OCI-LY3 (cell line): ENCODE data around the gene DHX40.
"Not testable (repeated sequence)": the region's sequence is repeated elsewhere in the genome, so short reads cannot be mapped to it uniquely, and the experiment has no call there.

Experiments
- H2AFZ ChIP-seq: fragments of 200-600, 300-600 bp; shearing (Covaris generic); 2 replicates; pipeline ENCODE4 v1.6.0; 2014; ENCODE audit warnings: antibody characterized with exemption, low read depth, low read length
- H3K27ac ChIP-seq: fragments of 200-600, 300-600 bp; sonication (generic); 2 replicates; pipeline ENCODE4 v1.5.1; 2014; ENCODE audit warnings: mild to moderate bottlenecking, low read length, moderate library complexity, mixed read lengths
- H3K27me3 ChIP-seq: fragments of 200-600, 300-600 bp; sonication (generic); 2 replicates; pipeline ENCODE4 v1.6.1; 2014; ENCODE audit warnings: low read depth, low read length, mixed read lengths
- H3K36me3 ChIP-seq: fragments of 200-600, 300-600 bp; sonication (generic); replicated peaks from 2 replicates; pipeline ENCODE3; 2014; ENCODE audit warnings: low read depth, low read length, mixed read lengths
- H3K4me1 ChIP-seq: fragments of 300-600, 200-600 bp; sonication (generic); 2 replicates; pipeline ENCODE4 v1.6.1; 2014; ENCODE audit warnings: low read length, mixed read lengths
- H3K4me2 ChIP-seq: fragments of 200-600, 300-600 bp; sonication (generic); 2 replicates; pipeline ENCODE4 v1.6.1; 2014; ENCODE audit warnings: low read length, mixed read lengths
- H3K4me3 ChIP-seq: fragments of 300-600, 200-600 bp; sonication (generic); 2 replicates; pipeline ENCODE4 v1.5.1; 2014; ENCODE audit warnings: antibody characterized with exemption, mild to moderate bottlenecking, low read length, moderate library complexity
- H3K79me2 ChIP-seq: fragments of 300-600, 200-600 bp; shearing (Covaris generic); 2 replicates; pipeline ENCODE4 v1.6.1; 2014; ENCODE audit warnings: mild to moderate bottlenecking, low read length, mixed read lengths
- H3K9ac ChIP-seq: fragments of 300-600, 200-600 bp; shearing (Covaris generic); 2 replicates; pipeline ENCODE4 v1.6.0; 2014; ENCODE audit warnings: mild to moderate bottlenecking, low read length, moderate library complexity
- H3K9me3 ChIP-seq: fragments of 200-600, 300-600 bp; shearing (Covaris generic); 2 replicates; pipeline ENCODE4 v1.6.1; 2014; ENCODE audit warnings: low read length, mixed read lengths; ENCODE audit not compliant: insufficient read depth
- H4K20me1 ChIP-seq: fragments of 200-600, 300-600 bp; sonication (generic); 2 replicates; pipeline ENCODE4 v1.6.1; 2016; ENCODE audit warnings: low read length, mixed read lengths; ENCODE audit not compliant: insufficient read depth
- EZH2phosphoT487 ChIP-seq: fragments of 200-600 bp; shearing (Covaris generic); IDR thresholded peaks from 2 replicates; pipeline ENCODE4 v1.6.1; 2018; ENCODE audit warnings: antibody characterized with exemption, mixed run types, low read depth
- TF ChIP-seq, protein P1 (sequence below): fragments of 200-600, 300-600 bp; sonication (generic); IDR thresholded peaks from 2 replicates; pipeline ENCODE4 v1.5.1; 2014; ENCODE audit warnings: antibody characterized with exemption, low read length, low read depth

Gene DHX40

DNA sequence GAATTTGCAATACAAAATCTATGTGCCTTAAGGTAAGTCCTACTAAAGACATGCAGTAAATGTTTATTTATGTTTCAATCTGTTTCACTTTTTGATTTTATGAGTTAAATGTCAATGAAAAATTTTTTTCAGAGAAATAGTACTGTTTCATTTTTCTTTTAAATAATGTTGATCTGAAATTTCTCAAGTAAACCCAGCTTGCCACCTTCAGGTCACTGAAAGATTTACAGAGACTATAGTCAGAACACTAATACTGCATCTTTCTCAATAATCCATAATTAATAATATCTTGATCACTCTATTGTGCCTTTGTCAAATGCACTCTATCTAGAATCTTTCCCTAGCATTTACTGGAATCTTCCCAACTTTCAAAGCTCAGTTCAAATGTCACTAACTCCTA lies 6.5 kb upstream of the DHX40 start:
- TF ChIP-seq, protein P1, sequence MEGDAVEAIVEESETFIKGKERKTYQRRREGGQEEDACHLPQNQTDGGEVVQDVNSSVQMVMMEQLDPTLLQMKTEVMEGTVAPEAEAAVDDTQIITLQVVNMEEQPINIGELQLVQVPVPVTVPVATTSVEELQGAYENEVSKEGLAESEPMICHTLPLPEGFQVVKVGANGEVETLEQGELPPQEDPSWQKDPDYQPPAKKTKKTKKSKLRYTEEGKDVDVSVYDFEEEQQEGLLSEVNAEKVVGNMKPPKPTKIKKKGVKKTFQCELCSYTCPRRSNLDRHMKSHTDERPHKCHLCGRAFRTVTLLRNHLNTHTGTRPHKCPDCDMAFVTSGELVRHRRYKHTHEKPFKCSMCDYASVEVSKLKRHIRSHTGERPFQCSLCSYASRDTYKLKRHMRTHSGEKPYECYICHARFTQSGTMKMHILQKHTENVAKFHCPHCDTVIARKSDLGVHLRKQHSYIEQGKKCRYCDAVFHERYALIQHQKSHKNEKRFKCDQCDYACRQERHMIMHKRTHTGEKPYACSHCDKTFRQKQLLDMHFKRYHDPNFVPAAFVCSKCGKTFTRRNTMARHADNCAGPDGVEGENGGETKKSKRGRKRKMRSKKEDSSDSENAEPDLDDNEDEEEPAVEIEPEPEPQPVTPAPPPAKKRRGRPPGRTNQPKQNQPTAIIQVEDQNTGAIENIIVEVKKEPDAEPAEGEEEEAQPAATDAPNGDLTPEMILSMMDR: peak; percentile 54
- no peak for TF ChIP-seq EZH2phosphoT487
- Histone ChIP-seq H3K4me3 (no peak overlapping the region), H3K4me1 (peaks cover 13% of the 10 kb centered on the region), H3K79me2 (no peaks in the 10 kb centered on the region), H3K36me3 (no peaks in the 10 kb centered on the region), H3K27ac (no peak overlapping the region), H3K27me3 (no peaks in the 10 kb centered on the region), H4K20me1 (no peaks in the 10 kb centered on the region), H2AFZ (no peak overlapping the region), H3K9ac (no peak overlapping the region), H3K4me2 (no peak overlapping the region), H3K9me3 (no peaks in the 10 kb centered on the region)

DNA sequence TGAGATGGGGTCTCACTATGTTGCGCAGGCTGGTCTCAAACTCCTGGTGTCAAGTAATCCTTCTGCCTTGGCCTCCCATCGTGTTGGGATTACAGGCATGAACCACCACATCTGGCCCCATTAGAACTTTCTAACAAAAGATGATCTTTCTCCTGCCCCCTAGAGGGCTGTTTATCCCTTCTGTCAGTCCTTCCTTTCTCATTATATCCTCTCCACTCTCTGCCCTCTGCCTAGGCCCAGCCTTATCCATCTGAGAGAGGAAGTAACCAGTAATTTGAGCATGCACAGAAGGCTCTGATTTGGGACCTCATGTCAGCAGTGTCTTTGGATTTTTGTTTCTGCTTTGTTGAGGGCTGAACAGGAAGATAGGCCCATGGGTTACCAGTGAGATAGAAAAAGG lies 4.4 kb upstream of the DHX40 start:
- TF ChIP-seq EZH2phosphoT487: no peak
- TF ChIP-seq, protein P1: peak; percentile 47
- Histone ChIP-seq H4K20me1 (no peaks in the 10 kb centered on the region), H3K4me3 (no peak overlapping the region), H3K9ac (no peak overlapping the region), H2AFZ (0 out of 2 replicates have a peak overlapping the region, but pooled peaks have one; percentile 9), H3K36me3 (no peaks in the 10 kb centered on the region), H3K79me2 (peaks cover 7% of the 10 kb centered on the region), H3K27ac (no peak overlapping the region), H3K4me2 (no peak overlapping the region), H3K27me3 (no peaks in the 10 kb centered on the region), H3K4me1 (peaks cover 17% of the 10 kb centered on the region), H3K9me3 (peaks cover 5% of the 10 kb centered on the region; the same call in 1 of the 2 replicates)

DNA sequence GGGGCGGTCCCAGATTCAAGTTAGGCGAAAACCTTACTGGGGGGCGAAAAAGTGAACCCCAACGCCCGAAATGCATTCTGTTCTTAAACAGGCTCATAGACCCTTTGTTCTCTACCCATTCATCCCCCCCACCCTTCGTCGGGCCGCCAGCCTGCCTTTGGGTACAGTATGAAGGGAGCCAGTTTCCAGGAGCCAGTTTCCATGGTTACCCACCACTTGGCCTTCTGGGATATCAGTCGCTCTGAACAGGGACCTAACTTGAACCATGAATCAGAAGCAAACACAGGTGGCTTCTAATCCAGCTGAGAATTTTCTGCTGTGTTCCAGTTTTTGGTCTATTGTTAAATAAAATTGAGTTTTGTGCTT lies 532 bp downstream of the DHX40 start:
- Histone ChIP-seq H3K79me2 (peaks cover 18% of the 10 kb centered on the region), H3K4me1 (peaks cover 13% of the 10 kb centered on the region), H3K27me3 (no peaks in the 10 kb centered on the region), H3K9me3 (peaks cover 5% of the 10 kb centered on the region; the same call in 1 of the 2 replicates), H3K4me2 (peak overlapping the region; percentile 95), H3K36me3 (peaks cover 3% of the 10 kb centered on the region), H2AFZ (peak overlapping the region; percentile 99), H3K27ac (peak overlapping the region; percentile 36), H3K9ac (peak overlapping the region; percentile 83), H3K4me3 (peak overlapping the region; percentile 98), H4K20me1 (no peaks in the 10 kb centered on the region)
- TF ChIP-seq EZH2phosphoT487: no peak
- TF ChIP-seq, protein P1: no peak

DNA sequence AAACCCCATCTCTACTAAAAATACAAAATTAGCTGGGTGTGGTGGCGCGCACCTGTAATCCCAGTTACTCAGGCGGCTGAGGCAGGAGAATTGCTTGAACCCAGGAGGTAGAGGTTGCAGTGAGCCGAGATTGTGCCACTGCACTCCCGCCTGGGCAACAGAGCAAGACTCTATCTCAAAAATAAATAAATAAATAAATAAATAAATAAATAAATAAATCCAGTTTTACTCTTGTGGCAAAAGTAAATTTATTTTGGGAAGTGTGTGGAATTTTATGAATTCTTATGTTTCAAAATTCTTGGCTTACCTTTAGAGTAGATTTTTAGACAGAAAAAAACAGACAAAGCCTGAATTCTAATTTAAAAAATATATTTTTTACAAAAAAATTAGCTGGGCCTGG lies 3.7 kb downstream of the DHX40 start:
- H3K36me3 ChIP-seq: peaks cover 14% of the 10 kb centered on the region

More for the DNA sequence above, 3.7 kb downstream of the DHX40 start:
- peaks cover 20% of the 10 kb centered on the region for H3K4me1 ChIP-seq
- not testable (repeated sequence) for H4K20me1 ChIP-seq, H2AFZ ChIP-seq, H3K9ac ChIP-seq, H3K27me3 ChIP-seq, H3K4me2 ChIP-seq, H3K4me3 ChIP-seq, H3K27ac ChIP-seq, H3K9me3 ChIP-seq
- H3K79me2 ChIP-seq: peaks cover 18% of the 10 kb centered on the region
